HUES64 (cell line): ENCODE data around the gene PCCA.
"Not testable (repeated sequence)": the region's sequence is repeated elsewhere in the genome, so short reads cannot be mapped to it uniquely, and the experiment has no call there.

Source experiments
- H3K27ac ChIP-seq: 2 replicates; pipeline ENCODE4 v1.7.0; 2013; ENCODE audit warnings: low read depth, low read length, inconsistent platforms
- H3K27me3 ChIP-seq: 2 replicates; pipeline ENCODE4 v1.6.1; 2013; ENCODE audit warnings: mild to moderate bottlenecking, low read length; ENCODE audit not compliant: insufficient read depth
- H3K36me3 ChIP-seq: 2 replicates; pipeline ENCODE4 v1.6.1; 2013; ENCODE audit warnings: mild to moderate bottlenecking, low read length; ENCODE audit not compliant: insufficient read depth
- H3K4me1 ChIP-seq: 2 replicates; pipeline ENCODE4 v1.6.1; 2013; ENCODE audit warnings: mild to moderate bottlenecking, low read length, moderate library complexity; ENCODE audit not compliant: insufficient read depth
- H3K4me3 ChIP-seq: 2 replicates; pipeline ENCODE4 v1.5.1; 2013; ENCODE audit warnings: mild to moderate bottlenecking, low read length, moderate library complexity
- H3K9ac ChIP-seq: 2 replicates; pipeline ENCODE4 v1.6.1; 2013; ENCODE audit warnings: mild to moderate bottlenecking, low read depth, low read length
- H3K9me3 ChIP-seq: 2 replicates; pipeline ENCODE4 v1.6.1; 2013; ENCODE audit warnings: low read depth, low read length; ENCODE audit not compliant: insufficient read depth
- WGBS: fragments of 150-250, 120-280 bp; methylation state at CpG from one replicate; pipeline ENCODE4 v1.1.7; 2013; ENCODE audit warnings: missing lambda C conversion rate; 5-methylcytosine and 5-hydroxymethylcytosine counted together

The PCCA gene

GRCh38 chr13:100362781-100363180 lies 273.9 kb downstream of the PCCA start:
- Histone ChIP-seq H3K27me3 (no peaks in the 10 kb centered on the region), H3K36me3 (no peaks in the 10 kb centered on the region), H3K9ac (no peak overlapping the region), H3K4me3 (no peak overlapping the region), H3K9me3 (no peaks in the 10 kb centered on the region), H3K4me1 (peaks cover 16% of the 10 kb centered on the region), H3K27ac (no peak overlapping the region)
- WGBS = 43% methylated on average over 1 of the region's 1 CpG

GRCh38 chr13:100363285-100363711 lies 274.4 kb downstream of the PCCA start:
- Histone ChIP-seq H3K9ac (no peak overlapping the region), H3K36me3 (0 out of 2 replicates have a peak, but pooled peaks cover under 1% of the 10 kb centered on the region), H3K27me3 (no peaks in the 10 kb centered on the region), H3K4me3 (no peak overlapping the region), H3K9me3 (no peaks in the 10 kb centered on the region), H3K4me1 (peaks cover 12% of the 10 kb centered on the region), H3K27ac (no peak overlapping the region)
- 59% methylated on average over 3 of the region's 3 CpGs for WGBS

- H3K36me3 ChIP-seq = peaks cover 6% of the 10 kb centered on the region; the same call in 1 of the 2 replicates
- H3K4me1 ChIP-seq = peaks cover 12% of the 10 kb centered on the region
- no peaks in the 10 kb centered on the region for H3K27me3 ChIP-seq
- WGBS = 93% methylated on average over 2 of the region's 2 CpGs
- H3K9ac ChIP-seq = no peak overlapping the region
- no peak overlapping the region for H3K27ac ChIP-seq
- H3K9me3 ChIP-seq = no peaks in the 10 kb centered on the region
- H3K4me3 ChIP-seq = no peak overlapping the region
These were observed 275.0 kb downstream of the PCCA start for GRCh38 chr13:100363874-100364273.

GRCh38 chr13:100364591-100364990 lies 275.7 kb downstream of the PCCA start:
- H3K9ac ChIP-seq = no peak overlapping the region
- WGBS = 97% methylated on average over 4 of the region's 4 CpGs

GRCh38 chr13:100365680-100366079 lies 276.8 kb downstream of the PCCA start:
- no peaks in the 10 kb centered on the region for H3K9me3 ChIP-seq
- no peak overlapping the region for H3K9ac ChIP-seq
- peaks cover 12% of the 10 kb centered on the region for H3K4me1 ChIP-seq
- no peak overlapping the region for H3K27ac ChIP-seq
- H3K27me3 ChIP-seq = no peaks in the 10 kb centered on the region
- peaks cover 6% of the 10 kb centered on the region; the same call in 1 of the 2 replicates for H3K36me3 ChIP-seq
- WGBS = 87% methylated on average over 1 of the region's 3 CpGs
- no peak overlapping the region for H3K4me3 ChIP-seq

More at GRCh38 chr13:100364591-100364990, 275.7 kb downstream of the PCCA start:
- Histone ChIP-seq H3K4me1 (peaks cover 12% of the 10 kb centered on the region), H3K27ac (no peak overlapping the region), H3K27me3 (no peaks in the 10 kb centered on the region), H3K4me3 (no peak overlapping the region), H3K36me3 (peaks cover 6% of the 10 kb centered on the region; the same call in 1 of the 2 replicates), H3K9me3 (no peaks in the 10 kb centered on the region)

- no peaks in the 10 kb centered on the region for H3K9me3 ChIP-seq
- H3K4me3 ChIP-seq = no peak overlapping the region
These were observed 289.6 kb downstream of the PCCA start for GRCh38 chr13:100378533-100378932.

GRCh38 chr13:100381595-100382224 lies 292.8 kb downstream of the PCCA start:
- Histone ChIP-seq H3K4me3 (no peak overlapping the region), H3K9ac (no peak overlapping the region), H3K9me3 (no peaks in the 10 kb centered on the region), H3K36me3 (peaks cover 1% of the 10 kb centered on the region; the same call in 1 of the 2 replicates), H3K27ac (no peak overlapping the region), H3K27me3 (no peaks in the 10 kb centered on the region), H3K4me1 (peaks cover 7% of the 10 kb centered on the region; the same call in 1 of the 2 replicates)
- WGBS = 90% methylated on average over 16 of the region's 16 CpGs

More at GRCh38 chr13:100378533-100378932, 289.6 kb downstream of the PCCA start:
- Histone ChIP-seq H3K9ac (no peak overlapping the region), H3K27me3 (no peaks in the 10 kb centered on the region), H3K36me3 (no peaks in the 10 kb centered on the region), H3K4me1 (peaks cover 7% of the 10 kb centered on the region; the same call in 1 of the 2 replicates), H3K27ac (no peak overlapping the region)

GRCh38 chr13:100382785-100383184 lies 293.9 kb downstream of the PCCA start:
- no peaks in the 10 kb centered on the region for H3K9me3 ChIP-seq
- no peak overlapping the region for H3K27ac ChIP-seq
- peaks cover 11% of the 10 kb centered on the region; the same call in 1 of the 2 replicates for H3K36me3 ChIP-seq
- no peak overlapping the region for H3K9ac ChIP-seq
- peaks cover 7% of the 10 kb centered on the region; the same call in 1 of the 2 replicates for H3K4me1 ChIP-seq
- no peak overlapping the region for H3K4me3 ChIP-seq
- no peaks in the 10 kb centered on the region for H3K27me3 ChIP-seq

GRCh38 chr13:100387416-100387815 lies 298.5 kb downstream of the PCCA start:
- Histone ChIP-seq H3K4me3 (no peak overlapping the region), H3K27me3 (no peaks in the 10 kb centered on the region), H3K9me3 (no peaks in the 10 kb centered on the region), H3K36me3 (peaks cover 11% of the 10 kb centered on the region; the same call in 1 of the 2 replicates), H3K4me1 (peaks cover 12% of the 10 kb centered on the region; the same call in 1 of the 2 replicates), H3K27ac (no peak overlapping the region), H3K9ac (no peak overlapping the region)
- 92% methylated on average over 3 of the region's 3 CpGs for WGBS

- not testable (repeated sequence) for H3K27ac ChIP-seq, H3K27me3 ChIP-seq, H3K4me3 ChIP-seq, H3K9ac ChIP-seq, H3K9me3 ChIP-seq
- H3K36me3 ChIP-seq = peaks cover 11% of the 10 kb centered on the region; the same call in 1 of the 2 replicates
- 95% methylated on average over 5 of the region's 5 CpGs for WGBS
- H3K4me1 ChIP-seq = peaks cover 13% of the 10 kb centered on the region; the same call in 1 of the 2 replicates
These were observed 299.3 kb downstream of the PCCA start for GRCh38 chr13:100388150-100388549.

- peaks cover 11% of the 10 kb centered on the region; the same call in 1 of the 2 replicates for H3K36me3 ChIP-seq
- no peak overlapping the region for H3K9ac ChIP-seq
- no peak overlapping the region for H3K27ac ChIP-seq
- H3K4me3 ChIP-seq = no peak overlapping the region
- 93% methylated on average over 4 of the region's 4 CpGs for WGBS
- peaks cover 18% of the 10 kb centered on the region for H3K4me1 ChIP-seq
- no peaks in the 10 kb centered on the region for H3K9me3 ChIP-seq
- H3K27me3 ChIP-seq = no peaks in the 10 kb centered on the region
These were observed 300.0 kb downstream of the PCCA start for GRCh38 chr13:100388923-100389322.
